GM18909 (cell line): ENCODE data around the gene BCL11B.

ENCODE experiments used
- ATAC-seq: cut with Tn5 transposase; IDR thresholded peaks from one replicate; pipeline ENCODE4 v1.9.1; 2021; ENCODE audit warnings: mild to moderate bottlenecking; ENCODE audit not compliant: unreplicated experiment, poor library complexity

Gene BCL11B

GRCh38 chr14:99268810-99269707 is 2.9 kb downstream of the BCL11B start:
- ATAC-seq = no peak

GRCh38 chr14:99267837-99268781 is 3.9 kb downstream of the BCL11B start:
- ATAC-seq = no peak

- ATAC-seq = no peak
Observed at GRCh38 chr14:99267381-99267780, 4.6 kb downstream of the BCL11B start.

- ATAC-seq = peak; percentile 80
Observed at GRCh38 chr14:99266181-99267178, 5.5 kb downstream of the BCL11B start.

- ATAC-seq = no peak
Observed at GRCh38 chr14:99265571-99265970, 6.4 kb downstream of the BCL11B start.

- no peak for ATAC-seq
Observed at GRCh38 chr14:99264691-99265450, 7.1 kb downstream of the BCL11B start.

- ATAC-seq = no peak
Observed at GRCh38 chr14:99263564-99264330, 8.2 kb downstream of the BCL11B start.

GRCh38 chr14:99262977-99263448 is 9.0 kb downstream of the BCL11B start:
- ATAC-seq = no peak

DNA sequence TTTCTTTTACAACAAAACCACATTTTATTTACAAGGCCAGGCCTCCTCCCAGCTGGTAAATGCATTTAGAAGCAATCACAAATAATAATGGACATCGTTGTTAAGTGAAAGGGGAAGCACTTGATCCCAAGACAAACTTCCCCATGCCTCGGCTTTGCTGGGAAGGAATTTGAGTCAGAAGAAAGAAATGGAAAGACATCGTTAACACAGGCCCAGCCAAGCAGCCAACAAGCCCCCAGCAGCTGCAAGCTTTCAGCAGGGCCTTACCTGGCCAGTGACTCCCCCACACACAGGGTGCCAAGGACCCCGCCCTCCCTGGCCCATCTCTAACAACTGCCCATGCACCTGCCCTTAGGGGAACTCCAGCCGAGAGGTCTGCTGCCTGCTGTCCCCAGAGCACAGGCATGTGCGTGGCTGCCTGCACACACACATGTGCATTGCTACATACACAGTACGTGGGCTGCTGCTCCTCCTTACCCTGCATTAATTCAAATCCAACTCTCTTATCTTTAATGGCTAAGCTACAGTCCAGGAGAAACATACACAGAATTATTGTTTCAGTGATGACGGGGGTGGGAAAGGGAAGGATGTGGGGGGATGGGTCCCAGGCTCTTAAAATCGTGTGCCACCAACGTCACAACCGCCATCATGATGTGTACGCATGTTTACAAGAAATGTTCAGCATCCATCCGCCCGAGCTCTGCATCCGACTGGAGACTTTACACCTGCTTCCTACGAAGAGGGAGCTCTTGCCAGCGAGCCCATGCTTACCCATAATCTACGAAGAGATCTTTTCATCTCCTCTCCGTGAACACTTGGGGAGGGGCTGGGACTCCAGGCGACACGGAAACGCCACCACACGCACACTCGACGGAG is 9.8 kb downstream of the BCL11B start:
- ATAC-seq = no peak

DNA sequence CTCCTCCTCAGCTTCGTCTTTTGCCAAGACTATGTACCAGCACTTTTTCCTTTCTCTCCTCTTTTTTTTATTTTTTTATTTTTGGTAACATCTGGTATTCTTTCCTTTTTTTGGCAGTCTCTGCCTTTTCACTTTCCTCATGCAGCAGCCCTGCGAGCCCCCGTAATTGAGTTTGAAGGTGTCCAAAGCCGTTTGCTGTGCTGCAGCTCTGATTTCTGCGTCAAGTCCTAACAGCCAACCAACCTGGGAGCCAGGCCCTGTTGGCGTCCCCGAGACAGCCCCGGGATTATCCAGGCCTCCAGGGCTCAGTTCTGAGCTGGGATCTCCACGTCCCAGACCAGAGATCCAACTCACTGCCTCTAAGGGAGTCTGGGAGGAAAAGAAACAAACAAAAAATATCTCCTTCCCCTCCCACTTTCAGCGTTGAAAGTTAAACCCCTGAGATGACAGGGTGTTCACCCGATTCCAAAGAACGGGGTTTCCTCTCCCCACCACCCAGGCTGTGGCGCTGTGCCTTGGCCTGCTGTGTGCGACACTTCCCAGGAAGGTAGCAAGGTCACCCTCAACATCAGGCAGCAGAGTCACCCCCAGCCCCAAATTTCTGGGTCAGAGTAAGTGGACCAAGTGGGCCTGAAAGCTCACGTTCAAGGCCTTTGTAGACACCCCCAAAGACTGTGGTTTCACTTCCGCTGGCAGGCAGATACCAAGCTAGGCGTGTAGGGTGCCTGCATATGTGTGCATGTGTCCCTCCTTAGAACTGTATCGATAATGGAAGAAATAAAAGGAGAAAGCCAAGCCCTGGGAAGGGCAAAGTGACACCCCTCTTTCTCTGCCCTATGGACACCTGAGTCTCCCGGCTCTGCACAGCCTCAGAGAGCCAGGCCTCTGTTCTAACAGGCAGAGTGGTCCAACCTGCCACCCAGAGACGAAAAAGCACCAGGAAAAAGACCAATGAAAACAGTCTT is 11.1 kb downstream of the BCL11B start:
- no peak for ATAC-seq

GRCh38 chr14:99260116-99260515 is 11.9 kb downstream of the BCL11B start:
- ATAC-seq = no peak

GRCh38 chr14:99258876-99259726 is 12.9 kb downstream of the BCL11B start:
- ATAC-seq = no peak

GRCh38 chr14:99258341-99258861 is 13.6 kb downstream of the BCL11B start:
- no peak for ATAC-seq

- ATAC-seq = no peak
Observed at GRCh38 chr14:99257673-99258221, 14.2 kb downstream of the BCL11B start.
